Chondrocyte (in vitro differentiated cells): ENCODE results near the gene PAGE4. TPM values are rescaled to one million over a fixed set of nuclear protein-coding genes. Genes with fewer than 3 reads are reported as not detected.
A peak's percentile ranks its signal among the peaks of the same experiment; 100 is the strongest.

Source experiments
- DNase-seq: peaks from one replicate; pipeline ENCODE4 v3.0.0; 2021; ENCODE audit warnings: mixed read lengths, low spot score
- H3K27ac Mint-ChIP-seq: one replicate; pipeline ENCODE4 v1.8.0; 2021; ENCODE audit warnings: mild to moderate bottlenecking, moderate library complexity, mixed read lengths; ENCODE audit not compliant: unreplicated experiment
- H3K27me3 Mint-ChIP-seq: 2 replicates; pipeline ENCODE4 v1.8.0; 2021; ENCODE audit warnings: low read depth, mixed read lengths
- H3K36me3 Mint-ChIP-seq: 2 replicates; pipeline ENCODE4 v1.8.0; 2021; ENCODE audit warnings: low read depth, mixed read lengths
- H3K4me1 Mint-ChIP-seq: 2 replicates; pipeline ENCODE4 v1.8.0; 2021; ENCODE audit warnings: low read depth, mild to moderate bottlenecking, mixed read lengths
- H3K4me3 Mint-ChIP-seq: one replicate; pipeline ENCODE4 v1.8.0; 2021; ENCODE audit warnings: mild to moderate bottlenecking, moderate library complexity, mixed read lengths; ENCODE audit not compliant: unreplicated experiment
- H3K9me3 Mint-ChIP-seq: 2 replicates; pipeline ENCODE4 v1.8.0; 2021; ENCODE audit warnings: low read depth, mixed read lengths
- total RNA-seq: library from RNA; stranded (reverse); gene quantifications from 3 replicates; pipeline ENCODE4 v1.2.1, GENCODE V29; 2021
- TF ChIP-seq, protein P1 (sequence below): fragments of 200-600 bp; sonication (generic); IDR thresholded peaks from 2 replicates; pipeline ENCODE4 v1.5.0; 2021; ENCODE audit warnings: antibody characterized with exemption, mild to moderate bottlenecking, moderate library complexity

The PAGE4 gene
- total RNA-seq, 1 donor from 2014 or later = not detected

DNA sequence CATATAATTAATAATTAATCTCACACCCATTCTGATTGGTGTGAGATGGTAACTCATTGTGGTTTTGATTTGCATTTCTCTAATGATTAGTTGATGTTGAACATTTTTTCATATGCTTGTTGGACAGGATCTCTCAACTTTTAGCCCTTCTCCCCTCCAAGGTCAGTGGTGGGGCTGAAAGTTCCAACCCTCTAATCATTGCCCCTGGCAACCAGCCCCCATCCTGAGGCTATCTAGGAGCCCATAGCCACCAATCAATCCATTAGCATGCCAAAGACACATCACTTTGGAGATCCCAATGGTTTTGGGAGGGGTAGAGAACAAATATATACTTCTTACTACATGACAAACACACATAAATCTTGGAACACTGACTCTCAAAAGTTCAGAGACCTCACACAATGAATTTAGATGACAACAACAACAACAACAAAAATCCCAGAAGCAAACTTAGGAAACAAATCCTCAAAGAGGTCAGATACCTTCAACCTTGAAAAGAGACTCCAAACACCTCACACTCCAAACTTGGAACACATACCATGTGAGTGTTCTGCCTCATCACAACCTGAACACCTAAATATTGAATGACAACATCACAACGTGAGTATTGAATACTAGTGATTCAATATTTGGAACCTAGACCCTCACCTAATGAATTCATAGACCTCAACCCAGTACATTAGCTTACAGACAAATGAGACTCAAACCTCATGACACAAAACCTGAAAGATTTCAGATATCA is 19.0 kb upstream of the PAGE4 start:
- peaks cover 10% of the 10 kb centered on the region for H3K9me3 Mint-ChIP-seq
- TF ChIP-seq, protein P1, sequence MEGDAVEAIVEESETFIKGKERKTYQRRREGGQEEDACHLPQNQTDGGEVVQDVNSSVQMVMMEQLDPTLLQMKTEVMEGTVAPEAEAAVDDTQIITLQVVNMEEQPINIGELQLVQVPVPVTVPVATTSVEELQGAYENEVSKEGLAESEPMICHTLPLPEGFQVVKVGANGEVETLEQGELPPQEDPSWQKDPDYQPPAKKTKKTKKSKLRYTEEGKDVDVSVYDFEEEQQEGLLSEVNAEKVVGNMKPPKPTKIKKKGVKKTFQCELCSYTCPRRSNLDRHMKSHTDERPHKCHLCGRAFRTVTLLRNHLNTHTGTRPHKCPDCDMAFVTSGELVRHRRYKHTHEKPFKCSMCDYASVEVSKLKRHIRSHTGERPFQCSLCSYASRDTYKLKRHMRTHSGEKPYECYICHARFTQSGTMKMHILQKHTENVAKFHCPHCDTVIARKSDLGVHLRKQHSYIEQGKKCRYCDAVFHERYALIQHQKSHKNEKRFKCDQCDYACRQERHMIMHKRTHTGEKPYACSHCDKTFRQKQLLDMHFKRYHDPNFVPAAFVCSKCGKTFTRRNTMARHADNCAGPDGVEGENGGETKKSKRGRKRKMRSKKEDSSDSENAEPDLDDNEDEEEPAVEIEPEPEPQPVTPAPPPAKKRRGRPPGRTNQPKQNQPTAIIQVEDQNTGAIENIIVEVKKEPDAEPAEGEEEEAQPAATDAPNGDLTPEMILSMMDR = no peak
- no peaks in the 10 kb centered on the region for H3K36me3 Mint-ChIP-seq
- H3K27me3 Mint-ChIP-seq = peaks cover 8% of the 10 kb centered on the region
- no peak overlapping the region for H3K4me3 Mint-ChIP-seq
- H3K4me1 Mint-ChIP-seq = no peaks in the 10 kb centered on the region
- no peak for DNase-seq
- H3K27ac Mint-ChIP-seq = no peak overlapping the region

DNA sequence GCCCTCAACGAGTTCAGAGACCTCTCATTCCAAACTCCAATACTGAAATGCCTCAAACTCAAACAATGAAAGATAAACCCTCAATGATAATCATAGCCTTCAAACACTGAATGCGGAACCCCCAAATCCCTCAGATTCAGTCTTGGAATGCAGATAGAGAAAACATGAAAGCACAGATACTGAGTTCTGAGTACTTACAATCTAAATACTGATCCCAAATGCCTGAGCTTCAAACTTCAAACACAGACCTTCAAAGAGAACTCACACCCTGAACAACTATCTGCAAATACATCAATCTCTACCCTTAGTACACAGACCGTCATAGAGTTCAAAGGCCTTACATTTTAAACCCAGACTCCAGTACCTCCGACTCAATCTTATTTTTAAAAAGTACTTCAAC is 16.9 kb upstream of the PAGE4 start:
- Mint-ChIP-seq H3K36me3 (no peaks in the 10 kb centered on the region), H3K27me3 (peaks cover 3% of the 10 kb centered on the region)
- TF ChIP-seq, protein P1 = no peak

DNA sequence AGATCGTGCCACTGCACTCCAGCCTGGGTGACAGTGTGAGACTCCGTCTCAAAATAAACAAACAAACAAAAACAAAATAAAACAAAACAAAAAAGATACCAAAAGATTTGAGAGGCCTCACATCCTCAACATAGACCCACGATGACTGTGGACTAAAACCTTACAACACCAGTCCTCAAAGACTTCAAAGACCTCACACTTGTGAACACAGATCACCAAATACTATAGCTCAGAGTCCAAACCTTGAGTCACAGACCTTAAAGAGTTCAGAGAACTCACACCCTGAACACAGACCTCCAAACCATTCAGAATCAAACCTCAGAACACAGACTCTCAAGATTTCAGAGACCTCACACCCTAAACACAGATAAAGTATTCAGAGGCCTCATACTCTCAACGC is 12.7 kb upstream of the PAGE4 start:
- H3K27me3 Mint-ChIP-seq = no peaks in the 10 kb centered on the region
- H3K4me3 Mint-ChIP-seq = no peak overlapping the region
- no peak overlapping the region for H3K27ac Mint-ChIP-seq
- TF ChIP-seq, protein P1 = no peak
- H3K4me1 Mint-ChIP-seq = no peaks in the 10 kb centered on the region
- peaks cover 11% of the 10 kb centered on the region for H3K9me3 Mint-ChIP-seq
- DNase-seq = no peak
- no peaks in the 10 kb centered on the region for H3K36me3 Mint-ChIP-seq

More for the DNA sequence above, 16.9 kb upstream of the PAGE4 start:
- no peak overlapping the region for H3K27ac Mint-ChIP-seq
- H3K4me3 Mint-ChIP-seq = no peak overlapping the region
- H3K9me3 Mint-ChIP-seq = peaks cover 11% of the 10 kb centered on the region
- no peaks in the 10 kb centered on the region for H3K4me1 Mint-ChIP-seq
- DNase-seq = no peak

DNA sequence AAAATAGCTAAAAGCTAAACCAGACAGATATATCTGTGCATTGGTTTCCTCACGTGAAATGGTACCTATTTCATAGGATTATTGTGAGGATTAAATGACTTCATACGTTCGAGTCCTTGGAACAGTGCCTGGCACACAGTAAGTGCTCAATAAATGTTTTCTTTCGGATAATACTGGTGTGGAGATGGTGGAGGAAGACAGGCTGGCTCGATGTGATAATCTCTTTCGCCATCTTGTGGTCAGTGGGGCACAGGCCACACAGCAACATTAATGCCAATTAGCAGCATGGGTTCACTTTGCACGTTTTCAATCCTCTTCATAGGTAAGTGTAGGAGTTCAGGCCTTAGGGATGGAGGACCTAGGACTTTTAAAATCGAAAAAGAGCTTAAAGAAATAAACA is 9.3 kb downstream of the PAGE4 start:
- no peak overlapping the region for H3K27ac Mint-ChIP-seq
- H3K4me3 Mint-ChIP-seq = no peak overlapping the region
- H3K27me3 Mint-ChIP-seq = peaks cover 2% of the 10 kb centered on the region
- no peaks in the 10 kb centered on the region for H3K9me3 Mint-ChIP-seq
- DNase-seq = no peak
- H3K4me1 Mint-ChIP-seq = no peaks in the 10 kb centered on the region
- no peaks in the 10 kb centered on the region for H3K36me3 Mint-ChIP-seq
- TF ChIP-seq, protein P1 = peak; percentile 82

DNA sequence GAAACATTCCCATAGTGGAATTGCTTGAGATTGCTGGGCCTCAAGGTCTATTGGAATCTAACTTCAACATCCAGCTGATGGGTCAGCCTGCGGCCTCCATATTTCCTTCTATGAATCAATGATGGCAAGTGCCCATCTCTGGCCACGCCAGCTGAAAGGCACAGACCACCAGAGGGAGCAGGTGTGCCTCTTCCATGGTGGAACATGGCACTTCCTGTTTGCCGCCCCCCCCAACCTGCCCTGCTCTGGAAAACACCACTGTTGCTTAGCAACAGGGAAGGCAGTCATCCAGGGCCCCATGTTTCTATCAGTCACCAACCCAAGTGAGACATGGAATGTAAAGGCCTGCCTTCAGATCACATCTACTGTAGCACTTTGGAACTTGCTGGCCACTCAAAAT is 11.6 kb downstream of the PAGE4 start:
- no peak for DNase-seq
- Mint-ChIP-seq H3K36me3 (no peaks in the 10 kb centered on the region), H3K27ac (no peak overlapping the region), H3K4me3 (no peak overlapping the region), H3K27me3 (peaks cover 2% of the 10 kb centered on the region), H3K9me3 (no peaks in the 10 kb centered on the region), H3K4me1 (no peaks in the 10 kb centered on the region)
- TF ChIP-seq, protein P1 = peak; percentile 56
